ENCODE results near the gene QRFP. TPM values are rescaled to one million over a fixed set of nuclear protein-coding genes. Genes with fewer than 3 reads are reported as not detected.

The QRFP gene
- polyA plus RNA-seq, 1 of the 3 experiments (the other 2 are of a cell fraction): not detected

GRCh38 chr9:130865921-130866320, 30.7 kb downstream of the QRFP start:
- H3K27ac ChIP-seq (ENCODE audit: low read depth in 2 of 2, low read length in 1 of 2): no peak overlapping the region; a peak in 1 of 4 replicates
- no peak overlapping the region for H2AFZ ChIP-seq (ENCODE audit: low read depth)
- H3K9ac ChIP-seq: no peak overlapping the region
- ChIA-PET CTCF (interaction anchor here (0.6 to 10.3 kb wide), 50 partner anchors 8 to 229 kb away, joined by 3 to 177 read pairs (median 6); partner anchors contain the start of gene EXOSC2), POLR2A (no interaction called here)
- H3K4me2 ChIP-seq: no peak overlapping the region
- H3K4me3 ChIP-seq (ENCODE audit: low read depth in 2 of 2, low read length in 1 of 2): no peak overlapping the region; a peak in 1 of 4 replicates
- DNase-seq: no peak
- TF ChIP-seq EP300 (IDR thresholded peaks at IDR 0.05; ENCODE audit: borderline replicate concordance in 1 of 2, low read depth in 1 of 2, low read length in 1 of 2) (no peak), RFX5 (IDR thresholded peaks at IDR 0.05; ENCODE audit: low read length) (no peak), RAD21 (IDR thresholded peaks at IDR 0.05; ENCODE audit: low read length) (no peak), REST (IDR thresholded peaks at IDR 0.05; ENCODE audit: low read depth, low read length) (no peak), TCF12 (IDR thresholded peaks at IDR 0.05) (no peak), ZBTB33 (IDR thresholded peaks at IDR 0.05; ENCODE audit: borderline replicate concordance, low read depth) (no peak), RXRA (IDR thresholded peaks at IDR 0.05; ENCODE audit: borderline replicate concordance, low read depth) (no peak), TAF1 (IDR thresholded peaks at IDR 0.05; ENCODE audit: borderline replicate concordance, low read depth, low read length) (no peak), JUND (IDR thresholded peaks at IDR 0.05) (no peak), MAX (IDR thresholded peaks at IDR 0.05; ENCODE audit: low read depth) (no peak), FOXM1 (IDR thresholded peaks at IDR 0.05; ENCODE audit: low read depth) (no peak), ELF1 (IDR thresholded peaks at IDR 0.05) (no peak), NFIC (IDR thresholded peaks at IDR 0.05; ENCODE audit: borderline replicate concordance) (no peak), NRF1 (IDR thresholded peaks at IDR 0.05; ENCODE audit: low read depth, low read length) (no peak), SIN3A (IDR thresholded peaks at IDR 0.05; ENCODE audit: borderline replicate concordance, low read depth, low read length) (no peak), SMC3 (IDR thresholded peaks at IDR 0.05; ENCODE audit: low read depth, low read length) (no peak), GATA2 (CRISPR knock-in tag; IDR thresholded peaks at IDR 0.05) (no peak)
- WGBS (ENCODE audit: low lambda C conversion rate): 100% methylated on average over 3 of the region's 3 CpGs
- H3K79me2 ChIP-seq (ENCODE audit: insufficient read depth): peaks cover 98% of the 10 kb centered on the region
- peaks cover 94% of the 10 kb centered on the region for H4K20me1 ChIP-seq (ENCODE audit: insufficient read depth)
- H3K4me1 ChIP-seq (ENCODE audit: control insufficient read depth in 1 of 2, insufficient read depth in 2 of 2, low read depth in 1 of 2, low read length in 1 of 2): peaks cover 0 to 14% of the 10 kb centered on the region in 2 experiments; a peak in 2 of 4 replicates
- H3F3A ChIP-seq (replicated peaks; ENCODE audit: insufficient read depth): peaks cover 25% of the 10 kb centered on the region
- no peaks in the 10 kb centered on the region for H3K27me3 ChIP-seq (ENCODE audit: insufficient read depth)
- no peaks in the 10 kb centered on the region for H3K9me2 ChIP-seq
- H3K9me3 ChIP-seq: no peaks in the 10 kb centered on the region
- H3K36me3 ChIP-seq (replicated peaks in 1 of 2; ENCODE audit: control insufficient read depth in 1 of 2, insufficient read depth in 2 of 2, low read length in 1 of 2): peaks cover 40 to 43% of the 10 kb centered on the region in 2 experiments

Data from SK-N-SH (cell line).